SK-N-DZ (cell line): Measurements from ENCODE around the gene ENO3.
A peak's percentile ranks its signal among the peaks of the same experiment; 100 is the strongest.

Experiments used
- DNase-seq: peaks from one replicate; pipeline ENCODE4 v3.0.0-alpha.2; 2015; ENCODE audit warnings: low spot score

Gene ENO3

DNA sequence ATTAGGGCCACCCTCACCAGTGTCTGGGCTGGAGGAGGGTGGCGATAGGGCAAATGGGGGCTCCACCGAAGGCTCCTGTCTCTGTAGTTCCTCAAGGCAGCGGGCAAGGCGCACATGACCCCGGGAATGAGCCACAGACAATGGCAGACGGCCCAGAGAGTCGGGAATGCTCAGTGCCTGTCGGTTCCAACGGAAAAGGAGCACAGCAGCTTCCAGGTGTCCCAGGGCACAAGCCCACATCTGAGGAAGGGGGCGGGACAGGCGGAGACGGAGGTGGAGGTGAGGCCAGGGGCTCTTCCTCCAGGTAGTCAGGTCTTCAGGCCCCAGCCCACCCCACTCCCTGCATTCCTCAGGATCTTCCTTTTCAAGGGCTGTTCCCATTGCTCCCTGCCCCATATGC, 21.8 kb downstream of the ENO3 start:
- DNase-seq: no peak

DNA sequence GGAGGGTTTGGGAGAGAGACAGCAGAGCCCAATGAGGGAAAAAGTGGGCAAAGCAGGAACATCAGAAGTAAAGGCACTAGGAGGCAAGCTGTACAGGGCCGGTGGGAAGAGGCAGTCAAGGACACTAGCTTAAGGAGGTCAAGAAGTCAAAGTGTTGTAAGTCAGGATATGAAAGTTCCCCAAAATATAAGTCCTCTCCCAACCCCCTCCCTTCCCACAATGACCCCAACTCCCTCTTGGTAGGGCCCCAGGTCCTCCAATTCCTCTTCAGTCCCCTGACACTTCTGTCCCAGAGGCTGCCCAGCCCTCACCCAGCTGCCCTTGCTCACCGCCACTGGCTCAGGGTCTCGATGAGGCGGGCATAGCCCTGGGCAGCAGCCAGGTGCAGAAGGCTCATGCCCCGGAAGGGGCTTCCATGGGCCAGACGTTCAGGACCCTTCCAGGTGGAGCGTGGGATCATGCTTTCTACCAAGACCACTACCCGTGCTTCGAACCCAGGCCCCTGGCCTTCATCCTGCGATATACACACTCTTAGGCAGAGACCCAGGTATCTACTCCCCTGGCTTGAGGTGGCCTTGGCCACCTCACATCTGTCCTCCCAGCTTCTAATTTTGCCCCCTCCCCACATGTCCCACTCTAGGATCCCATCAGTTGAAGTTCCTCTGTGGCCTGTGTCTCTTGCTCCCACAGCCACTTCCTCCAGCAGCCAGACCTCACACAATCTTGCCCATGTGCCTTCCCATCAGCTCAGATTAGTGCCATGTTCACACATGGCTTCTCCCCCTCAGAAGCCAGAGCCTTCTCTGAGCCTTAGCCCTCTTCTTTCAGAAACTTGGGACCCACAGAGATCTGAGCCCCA, 22.6 kb downstream of the ENO3 start:
- DNase-seq: no peak

DNA sequence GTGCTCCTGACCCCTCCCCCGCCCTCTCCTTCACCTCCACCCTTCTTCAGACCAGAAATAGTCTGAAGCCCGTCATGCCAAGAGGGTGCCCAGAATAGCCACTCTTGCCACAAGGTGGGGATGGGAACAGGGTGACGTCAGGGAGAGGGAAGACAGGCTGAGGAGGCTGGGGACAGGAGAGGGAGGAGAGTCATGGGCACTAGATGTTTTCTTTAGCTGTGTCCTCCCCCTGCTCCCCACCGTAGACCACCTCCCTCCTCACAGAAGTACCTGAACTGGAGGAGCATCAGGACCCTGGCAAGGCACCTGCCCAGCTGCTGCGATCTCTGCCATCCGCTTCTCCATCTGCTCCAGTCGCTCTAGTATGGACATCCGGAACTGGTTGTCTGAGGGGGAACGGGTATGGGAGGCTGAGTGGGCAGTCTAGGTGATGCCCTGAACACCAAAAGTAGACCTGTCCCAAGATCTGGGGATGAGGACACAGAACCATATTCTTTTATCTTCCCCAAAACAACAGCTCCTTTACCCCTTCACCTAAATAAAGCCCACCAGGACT, 23.3 kb downstream of the ENO3 start:
- DNase-seq: no peak

DNA sequence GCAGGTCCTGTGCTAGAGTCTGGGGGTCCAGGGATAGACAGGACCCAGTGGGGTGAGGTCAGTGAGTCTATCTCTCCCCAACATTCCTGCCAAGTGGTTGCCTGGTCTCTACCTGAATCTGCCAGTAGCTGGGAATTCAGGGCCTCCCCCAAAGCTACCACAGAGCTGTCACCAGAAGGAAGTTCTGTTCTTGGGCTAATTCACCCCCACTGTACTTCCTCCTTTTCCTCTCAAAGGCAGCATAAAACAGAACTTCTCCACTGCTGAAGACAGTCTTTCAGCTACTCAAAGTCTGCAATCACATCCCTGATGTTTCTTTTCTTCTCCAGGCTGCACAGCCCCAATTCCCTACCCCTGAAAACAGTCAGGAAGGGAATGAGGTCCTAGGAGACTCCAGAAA, 27.8 kb downstream of the ENO3 start:
- no peak for DNase-seq

DNA sequence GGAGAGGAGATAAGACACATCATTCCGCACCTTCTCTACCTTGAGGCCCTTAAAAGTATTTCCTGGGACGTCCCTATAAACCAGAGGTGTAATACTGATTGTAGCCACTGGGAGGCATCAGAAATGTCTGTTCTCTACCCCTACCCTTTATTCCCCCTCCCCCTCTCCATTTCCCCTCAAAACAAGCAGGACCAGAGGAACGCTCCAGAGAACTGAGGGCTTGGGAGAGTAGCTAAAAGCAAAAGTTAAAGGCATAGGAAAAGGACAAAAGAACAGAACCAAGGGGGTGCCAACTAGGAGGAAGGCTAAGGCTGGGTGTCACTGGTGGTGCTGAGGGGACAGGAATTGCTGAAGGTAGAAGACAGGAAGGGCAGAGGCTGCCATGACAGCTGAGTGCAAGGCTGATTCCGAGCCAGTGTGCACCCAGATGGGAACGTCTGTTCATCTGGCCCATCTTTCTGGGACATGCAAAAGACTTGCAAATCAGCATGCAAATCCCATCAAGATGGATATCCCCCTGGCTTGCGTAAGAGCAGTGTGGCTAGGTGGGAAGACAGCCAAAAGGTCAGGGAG, 29.8 kb downstream of the ENO3 start:
- peak; percentile 75 for DNase-seq

DNA sequence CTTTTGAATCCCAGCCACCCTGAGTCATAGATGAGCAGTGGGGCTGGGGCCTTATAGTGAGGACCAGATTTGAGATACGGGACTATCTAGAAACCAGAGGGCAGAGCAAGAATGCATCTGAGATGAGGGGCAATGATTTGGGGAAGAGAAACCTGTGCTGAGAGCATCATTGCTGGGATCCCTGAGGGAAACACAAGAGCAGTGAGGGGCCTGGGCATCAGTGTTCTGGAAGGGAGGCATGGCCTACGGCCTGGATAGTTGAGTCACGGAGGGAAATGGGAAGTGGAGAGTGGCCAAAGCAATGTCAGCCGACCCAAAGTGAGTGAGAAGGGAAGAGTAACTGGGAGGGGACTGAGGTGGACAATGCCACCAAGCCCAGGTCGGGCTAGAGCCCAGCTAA, 31.4 kb downstream of the ENO3 start:
- DNase-seq: no peak

DNA sequence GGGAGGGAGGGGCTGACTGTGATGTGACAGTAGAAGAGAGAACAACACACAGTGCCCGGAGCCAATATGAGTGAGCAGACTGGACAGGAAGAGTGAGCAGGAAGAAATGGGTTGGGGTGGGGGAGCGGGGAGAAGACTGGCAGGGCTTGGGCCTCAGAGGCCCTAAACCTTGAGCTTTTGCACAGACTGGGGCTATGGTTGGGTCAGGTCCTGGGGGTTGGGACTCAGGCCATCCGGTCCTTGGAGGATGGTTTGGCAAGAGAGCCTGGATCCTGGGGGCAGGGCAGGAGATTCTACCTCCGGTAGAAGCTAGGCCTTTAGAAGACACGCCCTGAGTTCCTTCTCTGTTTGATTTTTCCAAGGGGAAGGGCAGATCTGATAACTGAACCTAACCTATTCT, 35.5 kb downstream of the ENO3 start:
- no peak for DNase-seq

DNA sequence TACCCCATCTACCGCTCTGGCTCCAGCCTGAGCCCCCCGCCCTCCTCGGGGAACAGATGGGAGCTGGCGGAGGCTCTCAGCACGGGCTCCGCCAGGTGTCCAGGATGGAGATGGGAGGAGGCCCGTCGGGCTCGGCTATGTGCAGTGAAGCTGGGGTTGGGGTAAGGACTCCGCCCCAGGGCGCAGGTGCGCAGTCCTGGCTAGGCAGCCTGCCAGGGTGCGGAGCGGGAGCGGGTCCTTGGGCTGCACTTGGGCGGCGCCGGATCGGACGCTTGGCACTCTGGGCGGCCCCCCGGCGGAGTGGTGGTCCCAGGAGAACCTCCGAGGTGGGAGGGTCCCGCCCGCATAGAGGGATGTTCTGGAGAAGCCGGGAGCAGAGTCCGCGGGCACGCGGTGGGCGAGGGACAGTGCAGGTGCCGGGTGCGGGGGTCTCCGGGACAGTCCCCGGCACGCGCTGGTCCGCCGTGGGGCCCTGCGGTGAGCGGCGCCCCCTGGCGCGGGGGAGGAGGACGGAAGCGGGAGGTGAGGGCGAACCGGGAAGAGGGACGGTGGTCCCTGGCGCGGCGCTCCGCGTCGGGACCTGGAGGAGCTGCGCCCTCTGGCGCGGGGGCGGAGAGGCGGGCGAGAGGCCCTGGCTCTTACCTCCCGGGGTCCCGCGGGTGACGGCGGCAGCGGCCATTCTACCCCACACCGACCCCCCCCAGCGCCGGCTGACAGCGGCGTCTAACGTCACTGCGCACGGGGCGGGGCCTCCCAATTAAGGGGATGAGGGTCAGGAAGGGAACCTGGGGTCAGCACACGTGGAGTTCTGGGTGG, 36.2 kb downstream of the ENO3 start, which contains the start of gene CAMTA2:
Gene CAMTA2, minus strand, starts transcription at position 725 of the 816 bp plus-strand sequence. CDS start 1,453 bp downstream, outside the sequence.
- DNase-seq: peak; percentile 92

DNA sequence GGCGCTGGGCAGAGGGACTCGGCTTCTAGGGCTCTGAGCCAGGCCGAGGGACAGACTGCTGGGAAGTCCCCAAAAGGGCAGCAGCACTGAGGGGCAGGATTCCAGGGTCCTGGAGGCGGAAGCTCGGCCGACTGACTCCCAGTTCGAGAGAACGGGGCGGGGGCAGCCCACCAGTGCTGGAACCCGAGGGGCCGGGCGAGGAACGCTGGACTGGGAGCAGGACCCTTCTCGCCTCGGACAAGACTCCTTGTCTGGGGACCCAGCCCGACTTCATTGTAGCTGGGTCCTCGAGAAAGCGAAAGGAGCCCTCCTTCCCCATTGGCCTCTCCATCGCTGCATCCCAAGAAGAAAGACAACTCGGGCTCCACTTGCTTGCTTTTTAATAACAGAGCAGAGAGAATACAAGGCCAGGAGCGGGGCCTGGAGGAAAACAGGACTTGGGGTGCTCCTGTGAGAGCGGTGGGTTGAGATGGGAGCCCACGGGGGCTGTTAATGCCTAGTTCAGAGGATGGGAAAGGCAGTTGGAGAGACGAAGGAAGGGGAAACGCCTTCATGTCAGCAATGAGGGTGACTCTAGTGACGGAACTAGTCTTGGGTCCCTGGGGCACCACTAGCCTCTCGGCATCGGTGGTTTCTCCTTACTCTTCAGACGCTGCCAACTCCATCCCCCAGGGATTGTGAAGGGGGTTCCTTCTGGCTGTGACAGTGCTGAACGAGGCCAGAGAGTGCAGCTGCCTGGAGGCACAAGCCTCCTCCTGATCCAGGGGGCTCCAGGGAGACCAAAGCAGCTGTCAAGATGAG, 37.0 kb downstream of the ENO3 start:
- no peak for DNase-seq

DNA sequence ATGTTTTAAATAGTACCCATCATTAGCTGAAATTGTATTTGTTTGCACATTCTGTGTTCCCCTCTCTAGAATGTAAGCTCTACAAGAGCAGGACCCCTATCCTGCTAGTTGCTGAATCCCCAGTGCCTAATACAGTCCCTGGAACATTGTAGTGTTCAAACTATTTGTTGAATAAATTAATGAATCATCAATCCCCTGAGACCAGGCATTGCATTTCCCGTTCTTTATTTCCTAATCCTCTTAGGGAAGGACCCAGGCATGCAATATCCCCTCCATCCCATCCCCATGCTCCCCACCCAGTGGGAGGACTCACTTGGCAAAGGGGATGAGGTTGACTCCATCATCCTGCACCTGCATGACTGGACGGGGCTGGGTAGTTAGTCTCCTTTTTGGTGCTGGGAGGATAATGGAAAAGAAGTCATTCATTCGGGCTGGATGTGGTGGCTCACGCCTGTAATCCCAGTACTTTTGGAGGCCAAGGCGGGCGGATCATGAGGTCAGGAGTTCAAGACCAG, 43.2 kb downstream of the ENO3 start:
- DNase-seq: no peak

DNA sequence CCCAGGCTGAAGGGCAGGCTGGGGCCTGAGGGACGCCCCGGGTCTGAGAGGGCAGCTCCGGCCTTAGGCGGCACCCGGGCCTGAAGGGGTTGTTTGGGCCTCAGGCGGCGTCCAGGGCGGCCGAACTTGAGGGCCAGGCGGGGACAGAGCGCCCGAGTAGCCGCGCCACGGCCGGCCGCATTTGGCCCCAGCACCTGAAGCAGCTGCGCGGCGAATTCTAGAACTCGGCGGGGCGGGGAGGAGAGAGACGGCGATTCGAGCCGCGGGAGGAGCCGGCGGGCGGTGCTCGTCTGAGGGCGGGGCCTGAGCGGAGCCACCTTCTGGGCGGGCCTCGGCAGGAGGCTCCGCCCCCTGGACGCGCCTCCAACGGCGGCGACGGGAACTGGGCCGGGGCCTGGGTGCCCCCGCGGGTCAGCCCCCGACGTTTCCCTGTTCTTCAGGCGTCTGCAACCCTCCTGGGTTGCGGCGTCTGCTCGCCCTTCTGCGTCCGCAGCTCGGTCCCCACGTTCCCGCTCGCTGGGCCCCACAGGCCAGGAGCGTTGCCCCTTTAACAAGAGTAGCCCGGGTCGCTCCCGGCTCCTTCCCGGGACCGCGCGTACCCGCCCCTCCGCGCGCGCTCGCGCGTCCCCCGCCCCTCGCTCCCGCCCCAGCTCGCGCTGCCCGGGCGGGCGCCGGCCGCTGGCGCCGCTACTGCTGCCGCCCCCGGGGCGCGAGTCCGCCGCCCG, 46.5 kb downstream of the ENO3 start, which contains the start of the genes INCA1 and KIF1C:
Gene INCA1, minus strand, starts transcription at position 221 of the 725 bp plus-strand sequence. CDS start 3,085 bp downstream, outside the sequence.
Gene KIF1C, plus strand, starts transcription at position 649 of the 725 bp plus-strand sequence. CDS start 2,297 bp downstream, outside the sequence.
- peak; percentile 91 for DNase-seq

DNA sequence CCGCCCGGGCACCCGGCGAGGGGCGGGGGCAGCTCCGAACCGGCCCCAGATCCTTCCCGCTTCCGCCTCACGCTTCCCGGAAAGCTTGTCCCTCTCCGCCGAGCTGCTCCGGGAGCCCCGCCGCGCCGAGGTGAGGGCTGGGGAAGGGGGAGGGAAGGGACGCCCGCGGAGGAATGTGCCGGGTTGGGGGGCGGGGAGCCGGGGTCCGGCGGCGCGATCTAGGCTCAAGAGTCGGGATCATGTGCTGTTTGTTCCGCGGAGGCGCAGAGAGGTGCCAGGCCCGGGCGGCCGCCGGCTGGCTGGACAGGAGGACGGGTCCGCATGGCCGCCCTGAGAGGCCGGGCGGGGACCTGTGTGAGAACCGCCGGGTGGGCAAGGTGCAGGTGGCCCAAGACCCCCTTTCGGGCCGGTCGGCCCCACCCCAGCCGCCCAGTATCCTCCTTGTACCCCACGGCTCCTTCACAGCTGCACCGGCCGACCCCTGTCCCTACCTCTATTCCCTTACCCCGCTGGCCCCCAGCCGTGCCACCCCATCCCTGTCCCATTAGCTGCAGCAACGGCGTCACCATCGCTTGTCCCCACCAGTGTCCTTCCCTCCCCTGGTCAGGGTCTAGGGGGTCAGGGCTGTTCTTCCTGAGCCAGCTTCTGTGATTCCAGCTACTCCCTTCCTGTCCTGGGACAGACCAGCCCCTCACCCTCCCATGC, 47.3 kb downstream of the ENO3 start:
- DNase-seq: no peak

DNA sequence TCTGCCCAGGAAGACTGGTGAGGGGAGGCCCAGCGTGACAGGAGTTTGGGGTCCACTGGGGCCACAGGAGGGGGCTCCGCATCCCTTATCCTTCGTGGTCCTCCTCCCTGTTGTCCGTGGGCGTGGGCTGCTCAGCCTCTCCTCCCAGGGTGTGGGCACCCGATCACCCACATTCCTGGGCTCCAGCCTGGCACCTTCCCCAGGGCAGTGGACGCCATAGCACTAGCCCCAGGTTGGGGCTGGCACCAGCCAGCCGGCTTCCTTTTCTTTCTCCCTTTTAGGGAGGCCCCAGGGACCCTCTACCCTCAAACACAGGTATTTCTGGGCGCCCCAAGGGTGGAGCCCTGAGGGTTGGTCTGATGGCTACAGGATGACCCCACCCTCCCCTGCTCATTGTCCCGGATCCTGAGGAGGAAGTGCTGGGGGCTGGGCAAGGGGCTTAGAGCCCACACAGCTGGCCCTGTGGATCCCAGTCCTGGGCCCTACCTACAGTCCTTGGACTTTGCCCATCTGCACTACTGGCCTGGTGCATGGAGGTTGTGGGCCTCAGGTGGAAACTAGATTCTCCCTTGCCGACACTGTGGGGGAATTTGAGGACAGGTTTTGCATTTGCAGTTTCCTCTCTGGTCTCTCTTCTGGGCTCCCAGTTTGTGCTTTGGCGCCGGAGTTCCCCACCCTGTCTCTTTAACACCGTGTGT, 48.0 kb downstream of the ENO3 start:
- DNase-seq: no peak

DNA sequence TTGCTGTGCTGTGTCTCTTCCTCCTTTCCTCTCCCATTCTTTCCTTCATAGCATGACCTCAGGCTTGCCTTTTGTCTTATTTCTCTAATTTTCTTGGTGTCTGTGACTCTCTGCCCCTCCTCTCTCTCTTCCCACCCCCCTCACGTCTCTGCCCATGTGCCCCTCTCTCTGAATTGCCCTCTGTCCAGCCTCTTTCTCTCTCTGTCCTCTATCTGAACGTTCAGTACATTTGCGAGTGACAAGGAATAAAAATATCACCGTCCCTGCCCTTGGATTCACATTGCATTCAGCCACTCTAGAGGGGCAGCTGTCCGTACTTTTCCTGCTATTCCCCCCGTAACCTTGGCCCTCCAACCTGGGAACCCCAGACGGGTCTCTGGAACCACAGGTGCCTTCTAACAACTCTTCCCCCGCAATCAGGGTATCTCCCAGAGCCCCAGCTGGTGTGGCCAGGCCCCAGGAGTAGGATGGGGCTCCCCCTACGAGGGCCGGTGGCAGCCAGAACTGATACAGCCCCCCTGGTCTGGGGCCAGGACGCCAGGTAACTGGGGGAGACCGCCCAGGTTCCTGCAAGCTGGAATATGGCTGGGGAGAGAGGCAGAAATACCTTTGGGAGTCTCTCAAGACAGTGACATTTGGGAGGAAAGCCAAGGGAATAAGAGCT, 48.6 kb downstream of the ENO3 start:
- DNase-seq: no peak

DNA sequence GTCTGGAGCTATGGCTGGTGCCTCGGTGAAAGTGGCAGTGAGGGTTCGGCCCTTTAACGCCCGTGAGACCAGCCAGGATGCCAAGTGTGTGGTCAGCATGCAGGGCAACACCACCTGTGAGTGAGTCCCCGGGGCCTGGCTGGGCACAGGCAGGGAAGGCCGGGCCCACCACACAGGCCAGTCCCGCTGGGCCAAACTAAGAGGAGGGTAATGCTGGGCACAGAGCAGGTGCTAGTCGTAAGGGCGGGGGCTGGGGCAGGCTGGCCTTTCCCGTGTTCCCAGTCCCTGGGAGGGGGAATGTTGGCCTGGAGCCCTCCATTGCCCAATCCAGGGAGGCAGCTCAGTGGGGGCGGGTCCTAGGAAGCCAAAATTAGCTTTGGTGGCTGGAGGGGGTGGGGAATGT, 49.3 kb downstream of the ENO3 start:
- DNase-seq: no peak

DNA sequence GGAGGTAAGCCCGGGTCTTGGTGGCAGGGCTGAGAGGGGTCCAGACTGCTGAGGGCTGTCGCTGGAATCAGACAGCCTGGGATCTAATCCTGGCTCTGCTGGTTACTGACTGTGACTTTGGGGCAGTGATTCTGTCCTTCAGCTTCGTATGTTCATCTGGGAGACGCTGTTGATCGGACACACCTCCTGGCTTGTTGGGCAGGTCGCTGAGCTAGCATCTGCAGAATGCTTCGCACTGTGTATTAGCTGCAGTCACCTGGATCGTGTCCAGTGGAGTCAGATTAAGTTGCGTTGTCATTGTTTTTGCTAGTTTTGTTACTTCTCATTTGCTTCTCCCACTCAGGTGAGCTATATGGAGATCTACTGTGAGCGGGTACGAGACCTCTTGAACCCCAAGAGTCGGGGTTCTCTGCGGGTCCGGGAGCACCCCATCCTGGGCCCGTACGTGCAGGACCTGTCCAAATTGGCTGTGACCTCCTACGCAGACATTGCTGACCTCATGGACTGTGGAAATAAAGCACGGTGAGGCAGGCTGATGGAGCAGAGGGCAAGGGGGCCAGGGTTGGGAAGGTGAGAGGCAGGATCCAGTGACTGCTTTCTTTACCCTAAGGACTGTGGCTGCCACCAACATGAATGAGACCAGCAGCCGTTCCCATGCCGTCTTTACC, 51.3 kb downstream of the ENO3 start:
- DNase-seq: no peak

DNA sequence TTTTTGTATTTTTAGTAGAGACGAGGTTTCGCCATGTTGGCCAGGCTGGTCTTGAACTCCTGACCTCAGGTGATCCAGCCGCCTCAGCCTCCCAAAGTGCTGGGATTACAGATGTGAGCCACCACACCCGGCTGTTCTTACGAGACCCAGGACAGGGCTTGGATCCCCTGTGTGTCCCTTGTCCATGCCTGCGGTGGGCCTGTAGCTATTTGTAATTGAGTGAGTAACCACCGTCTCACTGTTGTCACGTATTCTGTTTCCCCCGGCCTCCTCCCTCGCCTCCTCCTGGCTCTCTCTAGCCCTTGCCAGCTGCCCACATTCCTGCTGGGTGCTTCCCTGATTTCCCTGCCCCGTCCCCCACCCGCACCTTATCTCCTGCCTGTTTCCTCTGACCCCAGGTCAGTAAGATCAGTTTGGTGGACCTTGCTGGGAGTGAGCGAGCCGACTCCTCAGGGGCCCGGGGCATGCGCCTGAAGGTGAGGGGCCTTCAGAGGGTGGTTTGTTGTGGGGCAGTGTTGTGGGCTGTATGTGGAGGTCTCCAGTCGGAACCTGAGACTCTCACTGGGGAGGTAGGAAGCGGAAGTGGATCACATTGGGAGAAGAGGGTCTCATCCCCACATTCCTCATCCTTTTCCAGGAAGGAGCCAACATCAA, 52.4 kb downstream of the ENO3 start:
- DNase-seq: no peak
